ENCODE data around the gene SEMA4C.
A peak's percentile ranks its signal among the peaks of the same experiment; 100 is the strongest.

Gene SEMA4C

DNA sequence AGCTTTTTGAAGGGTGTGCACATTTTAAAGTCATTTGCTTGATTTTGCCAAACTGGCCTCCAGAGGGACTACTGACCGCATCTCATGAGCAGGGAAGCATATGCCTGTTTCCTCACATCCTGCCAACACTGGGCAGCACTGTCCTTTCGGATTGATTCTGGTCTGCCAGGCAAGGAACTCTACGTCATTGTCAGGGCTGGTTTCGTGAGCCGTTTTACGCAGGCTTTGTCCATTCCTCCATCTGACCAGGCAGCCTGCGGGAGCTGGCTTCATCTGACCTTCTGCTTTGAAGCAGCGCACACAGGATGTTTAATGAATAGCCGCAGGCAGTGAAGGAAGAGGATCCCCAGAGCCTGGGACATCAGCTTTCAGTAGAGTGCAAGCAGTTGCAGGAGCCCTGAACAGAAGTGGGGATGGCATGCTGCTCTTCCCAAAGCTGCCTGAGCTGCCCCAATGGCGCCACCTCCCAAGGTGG lies 46.3 kb upstream of the SEMA4C start:
- no peak for DNase-seq
- no peak overlapping the region for H3K4me3 ChIP-seq (ENCODE audit: low read depth, low read length)
- peaks cover 2% of the 10 kb centered on the region for H3K27me3 ChIP-seq (replicated peaks)
- in situ Hi-C loops (cut with HindIII; ENCODE audit: low pct_ligation_motif_present, low sequenced_read_pairs): no loop called here
- H3K36me3 ChIP-seq (replicated peaks): no peaks in the 10 kb centered on the region
- no peak overlapping the region for H3K27ac ChIP-seq
- TF ChIP-seq, protein P1, sequence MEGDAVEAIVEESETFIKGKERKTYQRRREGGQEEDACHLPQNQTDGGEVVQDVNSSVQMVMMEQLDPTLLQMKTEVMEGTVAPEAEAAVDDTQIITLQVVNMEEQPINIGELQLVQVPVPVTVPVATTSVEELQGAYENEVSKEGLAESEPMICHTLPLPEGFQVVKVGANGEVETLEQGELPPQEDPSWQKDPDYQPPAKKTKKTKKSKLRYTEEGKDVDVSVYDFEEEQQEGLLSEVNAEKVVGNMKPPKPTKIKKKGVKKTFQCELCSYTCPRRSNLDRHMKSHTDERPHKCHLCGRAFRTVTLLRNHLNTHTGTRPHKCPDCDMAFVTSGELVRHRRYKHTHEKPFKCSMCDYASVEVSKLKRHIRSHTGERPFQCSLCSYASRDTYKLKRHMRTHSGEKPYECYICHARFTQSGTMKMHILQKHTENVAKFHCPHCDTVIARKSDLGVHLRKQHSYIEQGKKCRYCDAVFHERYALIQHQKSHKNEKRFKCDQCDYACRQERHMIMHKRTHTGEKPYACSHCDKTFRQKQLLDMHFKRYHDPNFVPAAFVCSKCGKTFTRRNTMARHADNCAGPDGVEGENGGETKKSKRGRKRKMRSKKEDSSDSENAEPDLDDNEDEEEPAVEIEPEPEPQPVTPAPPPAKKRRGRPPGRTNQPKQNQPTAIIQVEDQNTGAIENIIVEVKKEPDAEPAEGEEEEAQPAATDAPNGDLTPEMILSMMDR (IDR thresholded peaks at IDR 0.05; ENCODE audit: low read depth, low read length, missing control alignments): peak; percentile 41

DNA sequence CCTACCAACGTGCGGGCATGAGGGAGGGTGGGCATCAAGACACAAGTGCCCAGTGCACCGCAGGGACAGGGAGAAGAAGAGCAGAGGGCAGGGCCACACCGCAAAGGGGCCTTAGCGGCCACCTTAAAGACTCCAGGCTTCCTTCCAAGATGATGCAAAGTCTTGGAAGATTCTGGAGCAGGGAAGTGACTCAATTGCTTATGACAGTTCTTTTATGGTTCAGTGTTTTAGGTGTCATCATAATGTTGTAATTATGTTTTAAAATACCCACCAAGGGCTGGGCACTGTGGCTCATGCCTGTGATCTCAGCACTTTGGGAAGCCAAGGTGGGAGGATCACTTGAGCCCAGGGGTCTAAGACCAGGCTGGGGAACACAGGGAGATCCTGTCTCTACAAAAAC lies 44.5 kb upstream of the SEMA4C start:
- no peaks in the 10 kb centered on the region for H3K36me3 ChIP-seq (replicated peaks)
- no peak for DNase-seq
- no peak overlapping the region for H3K4me3 ChIP-seq (ENCODE audit: low read depth, low read length)
- no peak overlapping the region for H3K27ac ChIP-seq
- in situ Hi-C loops (cut with HindIII; ENCODE audit: low pct_ligation_motif_present, low sequenced_read_pairs): no loop called here
- TF ChIP-seq, protein P1 (IDR thresholded peaks at IDR 0.05; ENCODE audit: low read depth, low read length, missing control alignments): no peak
- peaks cover 2% of the 10 kb centered on the region for H3K27me3 ChIP-seq (replicated peaks)

DNA sequence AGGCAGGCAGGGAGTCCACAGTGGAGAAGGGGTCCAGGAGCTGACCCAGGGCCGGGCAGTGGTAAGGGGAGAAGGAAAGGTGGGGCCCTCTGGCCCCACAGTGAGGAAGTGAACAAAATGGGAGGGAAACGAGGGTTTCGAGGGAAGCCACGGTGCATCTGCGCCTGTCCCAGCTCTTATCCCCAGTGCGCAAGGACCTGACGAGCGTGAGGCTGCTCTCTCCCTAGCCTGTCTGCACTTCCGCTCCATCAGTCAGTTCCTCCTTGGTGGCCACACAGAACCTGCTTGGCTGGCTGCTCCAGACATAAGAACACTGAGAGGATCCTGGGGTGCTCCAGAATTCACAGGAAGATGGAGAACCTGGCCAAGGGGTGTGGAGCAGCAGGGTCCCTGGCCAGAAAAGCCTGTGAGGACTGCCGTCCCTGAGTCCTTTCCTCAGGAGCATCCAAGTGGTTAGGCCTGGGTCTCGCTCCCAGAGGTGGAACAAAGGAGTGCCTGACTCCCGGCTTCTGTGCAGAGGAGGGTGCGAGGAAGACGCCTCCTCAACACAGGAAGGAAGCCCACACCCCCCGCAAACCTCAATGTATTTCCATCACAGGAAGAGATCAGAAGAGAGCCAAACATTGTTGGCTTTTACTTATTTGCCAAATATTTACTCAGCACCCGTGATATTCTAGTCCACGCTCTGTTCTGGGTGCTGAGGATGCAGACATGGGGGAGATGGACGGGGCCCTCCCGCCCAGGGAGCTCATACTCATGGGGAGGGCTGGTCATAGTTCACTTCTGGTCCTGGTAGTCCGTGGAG lies 43.7 kb upstream of the SEMA4C start:
- H3K4me3 ChIP-seq (ENCODE audit: low read depth, low read length): no peak overlapping the region
- no peak for DNase-seq
- no peak overlapping the region for H3K27ac ChIP-seq
- TF ChIP-seq, protein P1 (IDR thresholded peaks at IDR 0.05; ENCODE audit: low read depth, low read length, missing control alignments): no peak
- in situ Hi-C loops (cut with HindIII; ENCODE audit: low pct_ligation_motif_present, low sequenced_read_pairs): no loop called here
- H3K27me3 ChIP-seq (replicated peaks): peaks cover 2% of the 10 kb centered on the region
- no peaks in the 10 kb centered on the region for H3K36me3 ChIP-seq (replicated peaks)

DNA sequence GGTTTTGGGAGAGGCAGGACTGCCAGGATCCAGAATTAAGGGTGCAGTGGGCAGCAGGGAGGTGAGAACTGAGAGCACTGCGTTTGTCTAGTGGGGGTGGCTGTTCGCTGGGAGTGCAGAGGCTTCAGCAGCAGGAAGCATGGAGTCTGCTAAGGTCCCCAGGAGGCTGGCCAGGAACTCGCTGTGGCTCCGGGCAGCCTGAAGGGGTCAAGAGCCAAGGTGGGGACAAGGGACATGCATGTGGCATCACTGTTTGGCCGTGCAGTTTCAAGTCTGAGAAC lies 43.2 kb upstream of the SEMA4C start:
- no peaks in the 10 kb centered on the region for H3K36me3 ChIP-seq (replicated peaks)
- no peak for DNase-seq
- TF ChIP-seq, protein P1 (IDR thresholded peaks at IDR 0.05; ENCODE audit: low read depth, low read length, missing control alignments): no peak
- peaks cover 2% of the 10 kb centered on the region for H3K27me3 ChIP-seq (replicated peaks)
- in situ Hi-C loops (cut with HindIII; ENCODE audit: low pct_ligation_motif_present, low sequenced_read_pairs): no loop called here
- H3K4me3 ChIP-seq (ENCODE audit: low read depth, low read length): no peak overlapping the region
- H3K27ac ChIP-seq: no peak overlapping the region

DNA sequence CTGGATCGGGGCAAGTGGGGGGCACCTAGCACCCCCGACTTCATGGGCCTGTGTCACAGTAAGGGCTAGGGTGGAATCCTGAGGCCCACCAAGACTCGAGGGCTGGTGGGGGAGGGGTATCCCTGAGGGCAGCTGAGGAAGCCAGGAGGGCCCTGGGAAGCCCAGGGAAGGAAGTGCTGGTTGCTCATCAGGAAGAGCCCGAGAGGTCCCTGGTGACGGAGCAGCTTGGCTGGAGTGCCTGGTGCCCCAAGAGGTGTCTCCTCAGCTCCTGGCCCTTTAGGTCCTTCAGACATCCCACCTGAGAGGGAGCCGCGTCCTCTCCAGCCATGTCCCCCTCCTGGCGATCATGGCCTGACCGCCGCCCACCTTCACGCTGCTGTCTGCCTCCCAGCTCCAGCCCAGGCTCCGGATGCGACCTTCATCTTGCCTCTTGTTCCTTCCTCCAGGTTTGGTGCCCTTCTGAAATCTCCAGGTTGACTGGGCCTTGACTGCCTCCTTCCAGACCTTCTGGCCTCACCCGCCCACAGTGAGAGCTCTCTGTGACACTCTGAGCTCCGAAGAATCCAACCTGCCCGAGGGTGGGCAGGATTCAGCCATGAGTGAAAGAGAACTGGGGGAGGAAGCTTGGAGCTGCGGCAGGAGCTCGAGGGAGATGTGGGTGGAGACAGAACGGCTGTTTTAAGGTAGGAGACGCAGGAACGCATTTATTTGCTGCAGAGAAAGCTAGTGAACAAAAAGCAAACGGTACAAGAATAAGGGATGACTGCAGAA lies 42.7 kb upstream of the SEMA4C start:
- no peak overlapping the region for H3K4me3 ChIP-seq (ENCODE audit: low read depth, low read length)
- H3K27ac ChIP-seq: no peak overlapping the region
- in situ Hi-C loops (cut with HindIII; ENCODE audit: low pct_ligation_motif_present, low sequenced_read_pairs): no loop called here
- H3K27me3 ChIP-seq (replicated peaks): peaks cover 2% of the 10 kb centered on the region
- TF ChIP-seq, protein P1 (IDR thresholded peaks at IDR 0.05; ENCODE audit: low read depth, low read length, missing control alignments): no peak
- no peaks in the 10 kb centered on the region for H3K36me3 ChIP-seq (replicated peaks)
- no peak for DNase-seq
